ENCODE data around the gene YIPF6. TPM values are rescaled to one million over a fixed set of nuclear protein-coding genes. Genes with fewer than 3 reads are reported as not detected.

Gene YIPF6, protein sequence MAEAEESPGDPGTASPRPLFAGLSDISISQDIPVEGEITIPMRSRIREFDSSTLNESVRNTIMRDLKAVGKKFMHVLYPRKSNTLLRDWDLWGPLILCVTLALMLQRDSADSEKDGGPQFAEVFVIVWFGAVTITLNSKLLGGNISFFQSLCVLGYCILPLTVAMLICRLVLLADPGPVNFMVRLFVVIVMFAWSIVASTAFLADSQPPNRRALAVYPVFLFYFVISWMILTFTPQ
- total RNA-seq: 17.0 and 20.7 TPM in 2 replicates
- 39.2 and 53.9 TPM in 2 replicates for polyA plus RNA-seq

DNA sequence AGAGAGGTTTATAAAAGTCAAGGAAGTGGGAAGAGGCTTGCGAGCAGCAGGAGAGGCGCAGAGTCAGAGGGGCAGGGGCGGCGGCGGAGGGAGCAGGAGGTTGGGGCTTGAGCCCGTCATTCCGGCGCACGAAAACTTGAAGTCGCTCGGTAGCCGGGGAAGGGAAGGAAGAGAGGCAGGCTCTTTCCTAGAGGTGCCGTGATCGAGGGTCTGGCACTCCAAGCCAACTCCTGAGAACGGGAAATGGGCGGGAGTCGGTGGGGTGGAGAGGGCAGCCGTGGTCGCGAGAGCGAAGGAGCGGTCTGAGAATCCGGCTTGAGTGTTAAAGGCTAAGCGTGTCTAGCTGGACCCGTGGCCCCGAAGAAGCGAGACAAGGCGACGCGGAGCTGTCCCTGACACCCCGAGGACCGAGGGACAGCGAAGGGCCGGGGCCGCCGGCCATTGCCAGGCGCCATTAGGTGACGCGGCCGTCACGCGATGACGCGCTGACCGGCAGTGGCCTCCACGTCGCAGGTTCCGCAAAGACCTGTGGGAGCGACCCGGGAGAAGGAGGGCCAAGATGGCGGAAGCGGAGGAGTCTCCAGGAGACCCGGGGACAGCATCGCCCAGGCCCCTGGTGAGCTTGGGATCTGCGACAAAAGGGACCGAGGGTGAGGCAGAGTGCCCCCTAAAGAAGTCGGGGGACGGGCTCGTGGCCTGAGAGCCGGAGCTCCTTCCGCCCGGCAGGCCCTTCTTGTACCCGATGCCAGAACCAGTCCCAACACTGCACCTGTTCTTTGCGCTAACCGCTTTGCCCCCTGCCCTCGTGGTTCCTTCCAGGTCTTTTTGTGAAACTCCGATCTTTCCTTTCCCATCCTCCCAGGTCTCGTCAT lies at the start of gene YIPF6:
Gene YIPF6, plus strand, starts transcription at position 544 of the 872 bp plus-strand sequence. Its CDS starts 16 bp downstream, at position 560.
- peak within 1 kb of the TSS; percentile 60 for H3K4me3 ChIP-seq
- TF ChIP-seq, protein P1, sequence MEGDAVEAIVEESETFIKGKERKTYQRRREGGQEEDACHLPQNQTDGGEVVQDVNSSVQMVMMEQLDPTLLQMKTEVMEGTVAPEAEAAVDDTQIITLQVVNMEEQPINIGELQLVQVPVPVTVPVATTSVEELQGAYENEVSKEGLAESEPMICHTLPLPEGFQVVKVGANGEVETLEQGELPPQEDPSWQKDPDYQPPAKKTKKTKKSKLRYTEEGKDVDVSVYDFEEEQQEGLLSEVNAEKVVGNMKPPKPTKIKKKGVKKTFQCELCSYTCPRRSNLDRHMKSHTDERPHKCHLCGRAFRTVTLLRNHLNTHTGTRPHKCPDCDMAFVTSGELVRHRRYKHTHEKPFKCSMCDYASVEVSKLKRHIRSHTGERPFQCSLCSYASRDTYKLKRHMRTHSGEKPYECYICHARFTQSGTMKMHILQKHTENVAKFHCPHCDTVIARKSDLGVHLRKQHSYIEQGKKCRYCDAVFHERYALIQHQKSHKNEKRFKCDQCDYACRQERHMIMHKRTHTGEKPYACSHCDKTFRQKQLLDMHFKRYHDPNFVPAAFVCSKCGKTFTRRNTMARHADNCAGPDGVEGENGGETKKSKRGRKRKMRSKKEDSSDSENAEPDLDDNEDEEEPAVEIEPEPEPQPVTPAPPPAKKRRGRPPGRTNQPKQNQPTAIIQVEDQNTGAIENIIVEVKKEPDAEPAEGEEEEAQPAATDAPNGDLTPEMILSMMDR (IDR thresholded peaks at IDR 0.05; ENCODE audit: low read depth, low read length): no peak

DNA sequence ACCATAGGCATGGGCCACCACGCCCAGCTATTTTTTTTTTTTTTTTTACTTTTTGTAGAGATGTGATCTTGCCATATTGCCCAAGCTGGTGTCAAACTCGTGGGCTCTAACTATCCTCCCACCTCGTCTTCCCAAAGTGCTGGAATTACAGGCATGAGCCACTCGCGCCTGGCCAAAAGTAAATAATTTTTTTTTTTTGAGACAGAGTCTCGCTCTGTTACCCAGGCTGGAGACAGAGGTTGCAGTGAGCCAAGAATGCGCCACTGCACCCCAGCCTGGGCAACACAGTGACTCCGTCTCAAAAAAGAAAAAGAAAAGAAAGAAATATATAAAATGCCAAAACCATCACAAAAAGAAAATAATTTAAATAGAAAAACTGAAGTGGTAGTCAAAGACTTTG lies 47.1 kb upstream of the YIPF6 start:
- DNase-seq (ENCODE audit: low read depth in 1 of 2, low spot score in 1 of 2): no peak
- TF ChIP-seq, protein P1 (IDR thresholded peaks at IDR 0.05; ENCODE audit: low read depth, low read length): no peak
- Histone ChIP-seq H3K27ac (no peak overlapping the region), H3K9me3 (ENCODE audit: low read depth) (no peaks in the 10 kb centered on the region), H3K4me1 (ENCODE audit: low read depth) (no peaks in the 10 kb centered on the region), H3K4me3 (no peak overlapping the region), H3K27me3 (no peaks in the 10 kb centered on the region), H3K36me3 (no peaks in the 10 kb centered on the region)

More for the DNA sequence above, at the start of gene YIPF6:
- no peaks in the 10 kb centered on the region for H3K36me3 ChIP-seq
- no peaks in the 10 kb centered on the region for H3K27me3 ChIP-seq
- DNase-seq (ENCODE audit: low read depth in 1 of 2, low spot score in 1 of 2): peak; percentile 75 to 78
- H3K27ac ChIP-seq: peak within 1 kb of the TSS; percentile 96
- no peaks in the 10 kb centered on the region for H3K9me3 ChIP-seq (ENCODE audit: low read depth)
- H3K4me1 ChIP-seq (ENCODE audit: low read depth): no peaks in the 10 kb centered on the region

DNA sequence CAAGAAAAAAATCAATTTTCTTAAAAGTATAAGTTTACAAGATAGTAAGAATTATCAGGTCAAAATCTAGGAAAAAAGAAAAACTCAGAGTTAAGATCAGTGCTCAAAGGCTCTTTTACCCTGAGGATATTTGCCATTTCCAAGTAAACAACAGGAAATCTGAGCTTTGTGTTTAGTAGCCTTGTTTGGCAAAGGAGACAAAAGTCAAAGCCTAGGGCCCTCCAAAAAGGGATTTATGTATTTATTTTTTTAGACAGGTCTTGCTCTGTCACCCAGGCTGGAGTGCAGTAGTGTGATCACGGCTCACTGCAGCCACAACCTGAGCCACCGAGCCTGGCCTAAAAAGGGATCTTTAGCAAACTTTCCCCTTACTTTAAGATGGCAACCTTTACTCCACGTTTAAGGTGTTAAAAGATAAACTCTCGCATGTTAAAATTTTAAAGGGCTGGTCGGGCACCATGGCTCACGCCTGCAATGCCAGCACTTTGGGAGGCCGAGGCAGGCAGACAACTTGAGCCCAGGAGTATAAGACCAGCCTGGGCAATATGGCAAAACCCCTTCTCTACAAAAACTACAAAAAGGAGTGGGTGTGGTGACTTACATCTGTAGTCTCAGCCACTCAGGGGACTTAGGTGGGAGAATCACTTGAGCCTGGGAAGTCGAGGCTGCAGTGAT lies 44.2 kb upstream of the YIPF6 start:
- H3K27me3 ChIP-seq: no peaks in the 10 kb centered on the region
- H3K36me3 ChIP-seq: no peaks in the 10 kb centered on the region
- TF ChIP-seq, protein P1 (IDR thresholded peaks at IDR 0.05; ENCODE audit: low read depth, low read length): no peak
- H3K9me3 ChIP-seq (ENCODE audit: low read depth): no peaks in the 10 kb centered on the region
- no peak for DNase-seq (ENCODE audit: low read depth in 1 of 2, low spot score in 1 of 2)
- H3K27ac ChIP-seq: no peak overlapping the region
- no peaks in the 10 kb centered on the region for H3K4me1 ChIP-seq (ENCODE audit: low read depth)
- no peak overlapping the region for H3K4me3 ChIP-seq

DNA sequence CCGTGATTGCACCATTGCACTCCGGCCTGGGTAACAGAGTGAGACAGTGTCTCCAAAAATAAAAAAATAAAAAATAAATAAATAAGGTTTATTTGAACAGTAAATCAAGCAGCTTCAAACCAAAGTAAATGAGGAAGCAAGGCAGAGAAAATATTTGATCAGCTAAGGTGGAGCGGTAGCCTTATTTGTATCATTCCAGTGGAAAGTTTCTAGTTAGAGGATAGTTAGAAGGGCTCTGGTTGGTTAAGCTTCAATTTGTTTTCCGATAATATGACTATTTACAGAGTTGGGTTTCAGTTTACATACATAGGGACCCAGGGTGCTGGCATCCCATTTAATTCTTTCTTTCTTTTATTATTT lies 43.7 kb upstream of the YIPF6 start:
- Histone ChIP-seq H3K27ac (no peak overlapping the region), H3K4me1 (ENCODE audit: low read depth) (no peaks in the 10 kb centered on the region), H3K4me3 (no peak overlapping the region), H3K9me3 (ENCODE audit: low read depth) (no peaks in the 10 kb centered on the region), H3K27me3 (no peaks in the 10 kb centered on the region), H3K36me3 (no peaks in the 10 kb centered on the region)
- no peak for DNase-seq (ENCODE audit: low read depth in 1 of 2, low spot score in 1 of 2)
- TF ChIP-seq, protein P1 (IDR thresholded peaks at IDR 0.05; ENCODE audit: low read depth, low read length): no peak

DNA sequence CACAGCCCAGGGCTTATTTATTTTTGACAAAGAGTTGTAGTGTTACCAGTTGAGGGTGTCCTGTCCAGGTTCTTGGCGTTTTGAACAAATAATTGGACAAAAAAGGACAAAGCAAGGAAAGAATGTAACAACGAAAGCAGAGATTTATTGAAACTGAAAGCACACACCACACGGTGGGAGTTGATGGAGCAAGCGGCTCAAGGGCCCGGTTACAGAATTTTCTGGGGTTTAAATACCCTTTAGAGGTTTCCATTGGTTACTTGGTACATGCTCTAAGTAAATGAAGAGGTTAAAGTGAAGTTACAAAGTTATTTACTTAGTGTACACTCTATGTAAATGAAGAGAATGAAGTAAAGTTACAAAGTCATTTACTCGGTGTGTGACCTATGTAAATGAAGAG lies 37.8 kb upstream of the YIPF6 start:
- TF ChIP-seq, protein P1 (IDR thresholded peaks at IDR 0.05; ENCODE audit: low read depth, low read length): no peak

More for the DNA sequence above, 37.8 kb upstream of the YIPF6 start:
- Histone ChIP-seq H3K27ac (no peak overlapping the region), H3K36me3 (no peaks in the 10 kb centered on the region), H3K4me1 (ENCODE audit: low read depth) (no peaks in the 10 kb centered on the region), H3K4me3 (no peak overlapping the region), H3K27me3 (no peaks in the 10 kb centered on the region), H3K9me3 (ENCODE audit: low read depth) (no peaks in the 10 kb centered on the region)
- no peak for DNase-seq (ENCODE audit: low read depth in 1 of 2, low spot score in 1 of 2)
